Measurements from ENCODE around the gene GRM8.

GRM8 gene

DNA sequence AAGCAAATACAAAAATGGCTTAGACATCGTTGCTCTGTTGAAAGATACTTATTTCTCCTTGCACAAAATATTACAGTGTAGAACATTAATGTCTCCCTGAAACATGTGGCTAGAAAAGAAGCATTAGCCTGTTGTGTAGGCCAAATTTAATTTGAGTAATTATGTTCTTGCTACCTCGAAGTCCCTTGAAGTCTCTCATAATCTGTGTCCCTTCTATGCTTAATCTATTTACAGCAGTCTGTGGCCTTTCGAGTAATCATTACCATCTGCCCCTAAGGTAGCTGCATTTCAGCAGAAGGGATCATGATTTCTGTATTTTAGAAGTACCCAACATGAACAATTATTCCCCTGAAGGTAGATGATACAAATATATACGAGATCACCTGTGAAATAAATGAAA lies 615.2 kb downstream of the GRM8 start:
- DNase-seq (ENCODE audit: extremely low spot score), result no peak
- CTCF ChIA-PET, result no interaction called here

DNA sequence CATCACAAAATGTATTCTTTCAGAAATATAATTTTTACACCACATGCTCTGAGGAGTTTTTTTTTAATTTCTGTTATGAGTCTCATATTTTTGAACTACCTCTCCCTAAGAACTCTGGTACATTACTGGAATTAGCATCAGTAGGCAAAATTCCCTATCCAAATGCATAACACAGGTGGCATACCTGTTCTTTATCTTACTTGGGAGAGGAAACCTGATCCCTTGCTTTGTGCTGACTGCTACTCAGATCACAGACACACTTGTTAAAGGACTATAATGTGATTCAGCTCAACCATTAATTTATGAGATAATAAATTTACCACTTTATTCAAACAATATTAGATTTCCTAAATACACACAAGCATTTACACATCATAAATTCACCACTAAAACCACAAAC lies 617.2 kb downstream of the GRM8 start:
- POLR2A ChIA-PET, result no interaction called here
- DNase-seq (ENCODE audit: extremely low spot score), result no peak
- CTCF ChIA-PET, result no interaction called here
- TF ChIP-seq BHLHE40 (IDR thresholded peaks at IDR 0.05; ENCODE audit: borderline replicate concordance), result no peak
- TF ChIP-seq LEF1 (IDR thresholded peaks at IDR 0.05; ENCODE audit: borderline replicate concordance), result no peak
- no peak for TF ChIP-seq SP1 (IDR thresholded peaks at IDR 0.05)
- no peak for TF ChIP-seq FOXK2 (IDR thresholded peaks at IDR 0.05)
- no peak for TF ChIP-seq L3MBTL2 (conservative IDR thresholded peaks at IDR 0.05)
- no peak for TF ChIP-seq FOXM1 (IDR thresholded peaks at IDR 0.05; ENCODE audit: borderline replicate concordance)
- TF ChIP-seq HDGF (IDR thresholded peaks at IDR 0.05; ENCODE audit: borderline replicate concordance), result no peak
- TF ChIP-seq, protein P1, sequence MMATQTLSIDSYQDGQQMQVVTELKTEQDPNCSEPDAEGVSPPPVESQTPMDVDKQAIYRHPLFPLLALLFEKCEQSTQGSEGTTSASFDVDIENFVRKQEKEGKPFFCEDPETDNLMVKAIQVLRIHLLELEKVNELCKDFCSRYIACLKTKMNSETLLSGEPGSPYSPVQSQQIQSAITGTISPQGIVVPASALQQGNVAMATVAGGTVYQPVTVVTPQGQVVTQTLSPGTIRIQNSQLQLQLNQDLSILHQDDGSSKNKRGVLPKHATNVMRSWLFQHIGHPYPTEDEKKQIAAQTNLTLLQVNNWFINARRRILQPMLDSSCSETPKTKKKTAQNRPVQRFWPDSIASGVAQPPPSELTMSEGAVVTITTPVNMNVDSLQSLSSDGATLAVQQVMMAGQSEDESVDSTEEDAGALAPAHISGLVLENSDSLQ (IDR thresholded peaks at IDR 0.05), result no peak
- TF ChIP-seq FOXA1 (IDR thresholded peaks at IDR 0.05), result no peak
- TF ChIP-seq NFRKB (IDR thresholded peaks at IDR 0.05), result no peak

More for the DNA sequence above, 615.2 kb downstream of the GRM8 start:
- POLR2A ChIA-PET, result no interaction called here
- TF ChIP-seq FOXK2 (IDR thresholded peaks at IDR 0.05) (no peak), ELF4 (IDR thresholded peaks at IDR 0.05) (no peak), BHLHE40 (IDR thresholded peaks at IDR 0.05; ENCODE audit: borderline replicate concordance) (no peak), HDGF (IDR thresholded peaks at IDR 0.05; ENCODE audit: borderline replicate concordance) (no peak), FOXM1 (IDR thresholded peaks at IDR 0.05; ENCODE audit: borderline replicate concordance) (no peak), NFRKB (IDR thresholded peaks at IDR 0.05) (no peak), SUZ12 (IDR thresholded peaks at IDR 0.05) (no peak), ZNF384 (IDR thresholded peaks at IDR 0.05) (no peak), SP1 (IDR thresholded peaks at IDR 0.05) (no peak), CTBP1 (IDR thresholded peaks at IDR 0.05; ENCODE audit: borderline replicate concordance) (no peak), L3MBTL2 (conservative IDR thresholded peaks at IDR 0.05) (no peak), LEF1 (IDR thresholded peaks at IDR 0.05; ENCODE audit: borderline replicate concordance) (no peak)
- TF ChIP-seq, protein P1 (IDR thresholded peaks at IDR 0.05), result no peak

DNA sequence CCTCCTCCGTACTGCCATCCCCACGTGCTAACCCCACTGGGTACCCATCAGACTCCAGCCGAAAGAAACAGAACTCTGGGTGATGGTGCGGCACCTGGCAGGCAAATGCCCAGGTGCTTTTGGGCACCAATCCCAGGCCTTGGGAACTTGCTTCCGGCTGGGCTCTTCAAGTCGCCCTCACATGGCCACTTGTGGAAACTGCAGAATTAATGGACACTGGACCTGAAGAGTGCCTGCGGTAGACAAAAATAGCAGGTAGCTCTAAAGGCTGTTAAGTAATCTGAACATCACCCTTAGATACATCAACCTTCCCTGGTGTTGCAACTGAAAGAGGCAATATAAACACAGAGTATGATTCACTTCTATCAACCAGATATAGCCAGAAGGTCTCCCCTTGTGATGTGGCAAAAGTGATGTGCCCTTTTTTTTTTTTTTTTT lies 644.4 kb downstream of the GRM8 start:
- TF ChIP-seq TARDBP (IDR thresholded peaks at IDR 0.05) (no peak), LEF1 (IDR thresholded peaks at IDR 0.05; ENCODE audit: borderline replicate concordance) (no peak), FOXM1 (IDR thresholded peaks at IDR 0.05; ENCODE audit: borderline replicate concordance) (no peak), CTBP1 (IDR thresholded peaks at IDR 0.05; ENCODE audit: borderline replicate concordance) (no peak), ARNT (IDR thresholded peaks at IDR 0.05) (no peak), L3MBTL2 (conservative IDR thresholded peaks at IDR 0.05) (no peak), NFRKB (IDR thresholded peaks at IDR 0.05) (no peak), SUZ12 (IDR thresholded peaks at IDR 0.05) (no peak), ZNF384 (IDR thresholded peaks at IDR 0.05) (no peak), HDGF (IDR thresholded peaks at IDR 0.05; ENCODE audit: borderline replicate concordance) (no peak), FOXA1 (IDR thresholded peaks at IDR 0.05) (no peak), BHLHE40 (IDR thresholded peaks at IDR 0.05; ENCODE audit: borderline replicate concordance) (no peak)
- CTCF ChIA-PET, result interaction anchor here (0.6 kb wide), 1 partner anchor 71 kb away, joined by 3 read pairs; no protein-coding TSS in a partner anchor
- POLR2A ChIA-PET, result no interaction called here
- DNase-seq (ENCODE audit: extremely low spot score), result peak; percentile 53

GRCh38 chr7:126606331-126606730 lies 646.4 kb downstream of the GRM8 start:
- ChIA-PET CTCF (no interaction called here), POLR2A (no interaction called here)
- TF ChIP-seq CTBP1 (IDR thresholded peaks at IDR 0.05; ENCODE audit: borderline replicate concordance) (no peak), SP1 (IDR thresholded peaks at IDR 0.05) (no peak)
- DNase-seq (ENCODE audit: extremely low spot score), result no peak

- no peak for DNase-seq (ENCODE audit: extremely low spot score)
- no peak for TF ChIP-seq FOXA1 (IDR thresholded peaks at IDR 0.05)
- no peak for TF ChIP-seq HDGF (IDR thresholded peaks at IDR 0.05; ENCODE audit: borderline replicate concordance)
- TF ChIP-seq ELF4 (IDR thresholded peaks at IDR 0.05), result no peak
- CTCF ChIA-PET, result no interaction called here
- POLR2A ChIA-PET, result no interaction called here
These were observed 647.2 kb downstream of the GRM8 start for GRCh38 chr7:126605553-126605952.

DNA sequence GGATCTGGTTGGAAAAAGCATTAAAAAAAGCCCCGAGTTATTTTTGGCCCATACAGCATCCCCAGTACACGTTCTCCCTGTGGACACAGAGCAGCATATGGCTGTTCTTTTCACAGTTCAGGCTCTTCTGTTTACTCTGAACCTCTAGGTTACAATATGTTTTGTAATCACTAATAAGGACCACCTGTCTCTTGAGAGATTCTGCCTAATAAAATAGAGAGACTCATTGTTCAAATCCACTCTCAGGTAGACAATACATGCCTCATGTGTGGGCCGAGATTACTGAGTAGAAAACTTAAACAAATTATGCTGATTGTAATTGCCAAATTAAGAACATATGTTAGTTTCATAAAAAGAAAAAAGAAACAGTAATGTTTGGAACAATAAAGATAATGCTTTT lies 647.7 kb downstream of the GRM8 start:
- no peak for TF ChIP-seq BHLHE40 (IDR thresholded peaks at IDR 0.05; ENCODE audit: borderline replicate concordance)
- TF ChIP-seq FOXM1 (IDR thresholded peaks at IDR 0.05; ENCODE audit: borderline replicate concordance), result no peak
- no peak for TF ChIP-seq NFRKB (IDR thresholded peaks at IDR 0.05)
- TF ChIP-seq ZNF384 (IDR thresholded peaks at IDR 0.05), result no peak
- no peak for TF ChIP-seq SUZ12 (IDR thresholded peaks at IDR 0.05)
- no peak for TF ChIP-seq CTBP1 (IDR thresholded peaks at IDR 0.05; ENCODE audit: borderline replicate concordance)
- TF ChIP-seq, protein P1 (IDR thresholded peaks at IDR 0.05), result no peak
- no peak for TF ChIP-seq FOXK2 (IDR thresholded peaks at IDR 0.05)
- no peak for TF ChIP-seq ELF4 (IDR thresholded peaks at IDR 0.05)
- no peak for TF ChIP-seq FOXA1 (IDR thresholded peaks at IDR 0.05)
- TF ChIP-seq TARDBP (IDR thresholded peaks at IDR 0.05), result no peak
- no peak for TF ChIP-seq HDGF (IDR thresholded peaks at IDR 0.05; ENCODE audit: borderline replicate concordance)
- TF ChIP-seq ARNT (IDR thresholded peaks at IDR 0.05), result no peak
- TF ChIP-seq L3MBTL2 (conservative IDR thresholded peaks at IDR 0.05), result no peak
- TF ChIP-seq SP1 (IDR thresholded peaks at IDR 0.05), result no peak
- no peak for TF ChIP-seq LEF1 (IDR thresholded peaks at IDR 0.05; ENCODE audit: borderline replicate concordance)
- POLR2A ChIA-PET, result no interaction called here
- CTCF ChIA-PET, result no interaction called here
- DNase-seq (ENCODE audit: extremely low spot score), result no peak

Measured in HEK293T (cell line).